ENCODE measurements around the gene PPP1R9B. TPM values are rescaled to one million over a fixed set of nuclear protein-coding genes. Genes with fewer than 3 reads are reported as not detected.

Gene PPP1R9B
- total RNA-seq, 1 donor from 2014 or later: 103 TPM

- DNase-seq (no peak), ATAC-seq (no peak)
- Histone ChIP-seq H3K27ac (no peak overlapping the region), H3K27me3 (no peaks in the 10 kb centered on the region), H3K9me3 (no peaks in the 10 kb centered on the region), H3K4me3 (no peak overlapping the region), H3K36me3 (peaks cover 27% of the 10 kb centered on the region), H3K4me1 (peaks cover 26% of the 10 kb centered on the region)
- TF ChIP-seq, protein P1, sequence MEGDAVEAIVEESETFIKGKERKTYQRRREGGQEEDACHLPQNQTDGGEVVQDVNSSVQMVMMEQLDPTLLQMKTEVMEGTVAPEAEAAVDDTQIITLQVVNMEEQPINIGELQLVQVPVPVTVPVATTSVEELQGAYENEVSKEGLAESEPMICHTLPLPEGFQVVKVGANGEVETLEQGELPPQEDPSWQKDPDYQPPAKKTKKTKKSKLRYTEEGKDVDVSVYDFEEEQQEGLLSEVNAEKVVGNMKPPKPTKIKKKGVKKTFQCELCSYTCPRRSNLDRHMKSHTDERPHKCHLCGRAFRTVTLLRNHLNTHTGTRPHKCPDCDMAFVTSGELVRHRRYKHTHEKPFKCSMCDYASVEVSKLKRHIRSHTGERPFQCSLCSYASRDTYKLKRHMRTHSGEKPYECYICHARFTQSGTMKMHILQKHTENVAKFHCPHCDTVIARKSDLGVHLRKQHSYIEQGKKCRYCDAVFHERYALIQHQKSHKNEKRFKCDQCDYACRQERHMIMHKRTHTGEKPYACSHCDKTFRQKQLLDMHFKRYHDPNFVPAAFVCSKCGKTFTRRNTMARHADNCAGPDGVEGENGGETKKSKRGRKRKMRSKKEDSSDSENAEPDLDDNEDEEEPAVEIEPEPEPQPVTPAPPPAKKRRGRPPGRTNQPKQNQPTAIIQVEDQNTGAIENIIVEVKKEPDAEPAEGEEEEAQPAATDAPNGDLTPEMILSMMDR (IDR thresholded peaks at IDR 0.05): no peak
- intact Hi-C loops (cut with DNase I): no loop called here
Measured at GRCh38 chr17:50099003-50099402, 51.5 kb downstream of the PPP1R9B start.

DNA sequence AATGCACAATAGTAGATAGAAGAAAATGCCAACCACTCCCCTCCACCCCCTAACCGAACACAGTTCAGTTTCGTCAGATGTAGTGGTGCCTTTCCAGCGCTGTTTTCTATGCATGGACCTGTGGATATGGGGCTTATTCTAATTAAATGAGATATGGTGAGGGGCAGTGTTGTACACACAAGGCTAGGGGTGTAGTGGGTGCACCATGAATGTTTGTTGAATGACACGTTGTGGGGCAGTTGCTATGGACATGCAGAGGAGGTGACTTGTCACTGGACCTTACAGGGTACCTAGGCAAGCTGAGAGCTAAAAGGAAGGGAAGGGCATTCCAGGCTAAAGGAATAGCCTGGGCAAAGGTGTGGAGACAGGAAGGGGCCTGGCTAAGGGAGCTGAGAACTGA is 51.9 kb downstream of the PPP1R9B start:
- no peak overlapping the region for H3K27ac ChIP-seq
- ATAC-seq (no peak), DNase-seq (no peak)
- H3K27me3 ChIP-seq: no peaks in the 10 kb centered on the region
- H3K9me3 ChIP-seq: no peaks in the 10 kb centered on the region
- no peak overlapping the region for H3K4me3 ChIP-seq
- H3K4me1 ChIP-seq: peaks cover 26% of the 10 kb centered on the region
- TF ChIP-seq, protein P1 (IDR thresholded peaks at IDR 0.05): no peak
- peaks cover 27% of the 10 kb centered on the region for H3K36me3 ChIP-seq
- intact Hi-C loops (cut with DNase I): no loop called here

- H3K27me3 ChIP-seq: no peaks in the 10 kb centered on the region
- DNase-seq (no peak), ATAC-seq (no peak)
- no peaks in the 10 kb centered on the region for H3K9me3 ChIP-seq
- peaks cover 26% of the 10 kb centered on the region for H3K4me1 ChIP-seq
- no peak overlapping the region for H3K27ac ChIP-seq
- H3K4me3 ChIP-seq: no peak overlapping the region
- TF ChIP-seq, protein P1 (IDR thresholded peaks at IDR 0.05): no peak
- intact Hi-C loops (cut with DNase I): no loop called here
- peaks cover 27% of the 10 kb centered on the region for H3K36me3 ChIP-seq
Measured at GRCh38 chr17:50097926-50098325, 52.6 kb downstream of the PPP1R9B start.

- H3K36me3 ChIP-seq: peaks cover 27% of the 10 kb centered on the region
- DNase-seq (no peak), ATAC-seq (no peak)
- no peaks in the 10 kb centered on the region for H3K9me3 ChIP-seq
- intact Hi-C loops (cut with DNase I): no loop called here
- no peak overlapping the region for H3K4me3 ChIP-seq
- TF ChIP-seq, protein P1 (IDR thresholded peaks at IDR 0.05): no peak
- H3K27me3 ChIP-seq: no peaks in the 10 kb centered on the region
- H3K4me1 ChIP-seq: peaks cover 21% of the 10 kb centered on the region
- H3K27ac ChIP-seq: no peak overlapping the region
Measured at GRCh38 chr17:50097455-50097854, 53.0 kb downstream of the PPP1R9B start.

DNA sequence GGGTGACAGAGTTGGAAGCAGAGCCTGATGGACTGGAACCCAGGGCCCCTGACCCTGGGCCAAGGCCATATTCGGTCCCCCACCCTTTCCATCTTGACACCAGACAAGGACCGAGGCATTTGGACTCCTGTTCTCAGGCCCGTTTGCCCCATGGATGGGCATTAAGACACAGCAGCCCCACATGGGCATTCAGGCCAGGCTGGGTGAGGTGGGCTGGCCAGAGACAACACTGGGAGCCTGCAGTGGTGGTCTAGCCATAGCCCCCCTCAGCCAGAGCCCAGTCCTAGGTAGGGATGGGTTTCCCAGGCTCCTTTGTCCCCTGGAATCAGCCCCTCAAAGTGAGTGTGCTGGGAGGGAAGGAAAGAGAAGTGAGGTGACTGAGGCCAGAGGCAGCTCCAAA is 53.7 kb downstream of the PPP1R9B start:
- DNase-seq (no peak), ATAC-seq (no peak)
- no peaks in the 10 kb centered on the region for H3K9me3 ChIP-seq
- no peaks in the 10 kb centered on the region for H3K27me3 ChIP-seq
- H3K27ac ChIP-seq: no peak overlapping the region
- no peak overlapping the region for H3K4me3 ChIP-seq
- TF ChIP-seq, protein P1 (IDR thresholded peaks at IDR 0.05): no peak
- intact Hi-C loops (cut with DNase I): no loop called here
- H3K4me1 ChIP-seq: peaks cover 15% of the 10 kb centered on the region
- H3K36me3 ChIP-seq: peaks cover 27% of the 10 kb centered on the region

DNA sequence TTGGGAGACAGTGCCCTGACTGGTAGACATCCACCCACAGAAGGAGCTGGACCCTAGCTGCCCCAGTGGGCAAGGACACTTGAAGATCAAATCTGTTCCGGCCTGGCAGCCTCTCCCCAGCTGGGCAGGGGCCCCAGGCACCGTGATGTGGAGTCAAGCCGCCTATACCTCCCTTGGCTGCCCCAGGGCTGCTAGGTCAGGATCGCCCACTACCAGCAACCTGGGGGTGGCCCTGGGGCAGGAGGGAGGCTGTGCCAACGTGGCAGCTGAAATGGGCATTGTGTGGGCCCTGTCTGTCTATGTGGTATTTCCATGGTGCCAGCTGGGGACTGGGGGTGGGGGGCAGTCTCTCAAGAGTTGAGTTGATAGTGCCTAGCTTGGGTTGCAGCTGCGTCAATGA is 54.4 kb downstream of the PPP1R9B start:
- TF ChIP-seq, protein P1 (IDR thresholded peaks at IDR 0.05): no peak
- no peak for DNase-seq
- peaks cover 27% of the 10 kb centered on the region for H3K36me3 ChIP-seq
- H3K4me1 ChIP-seq: peaks cover 13% of the 10 kb centered on the region
- H3K9me3 ChIP-seq: no peaks in the 10 kb centered on the region
- no peaks in the 10 kb centered on the region for H3K27me3 ChIP-seq
- peak overlapping the region; percentile 95 for H3K4me3 ChIP-seq
- H3K27ac ChIP-seq: peak overlapping the region; percentile 87
- intact Hi-C loops (cut with DNase I): no loop called here
- ATAC-seq: no peak

Measured in upper lobe of right lung (tissue), 1 donor.